Frontal cortex (tissue), 4 donors: ENCODE data around the gene STK10. TPM values are rescaled to one million over a fixed set of nuclear protein-coding genes. Genes with fewer than 3 reads are reported as not detected.

ENCODE experiments used
- DNase-seq, 2 donors: peaks; one replicate each; pipeline ENCODE4 v3.0.0; 2012; ENCODE audit warnings: low spot score in 2 of 2
- FAIRE-seq: peaks from 2 replicates; lab custom pipeline; 2012; peaks lifted over from hg19 to GRCh38; lab: Jason Lieb, UNC
- total RNA-seq: library from RNA; depleted of rRNA; stranded (reverse); fragments of >200 nt; gene quantifications from one replicate; pipeline ENCODE4 v1.2.3, GENCODE V29; 2014
- donor health status: control.
- donor health status: control.
- donor health status: control.

The STK10 gene
- total RNA-seq, 1 donor from 2014 or later: 4.5 TPM

DNA sequence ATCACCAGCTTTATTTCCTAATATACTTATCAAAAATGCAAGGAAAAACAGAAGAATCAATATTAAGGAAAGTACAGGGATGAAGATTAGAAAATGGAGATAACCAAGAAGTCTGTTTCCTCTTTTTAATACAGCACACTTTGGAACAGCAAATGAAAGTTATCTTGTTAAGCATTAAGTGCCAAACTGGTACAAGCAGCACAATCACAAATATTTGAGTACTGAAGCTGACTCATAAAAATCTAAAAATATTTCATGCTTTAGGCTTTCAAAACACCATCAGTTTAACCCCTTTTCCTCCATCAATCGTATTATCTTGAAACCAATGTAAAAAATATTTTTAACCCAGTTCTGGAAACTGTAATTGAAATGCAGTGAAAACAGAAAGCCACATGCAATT is 184.3 kb downstream of the STK10 start:
- no peak for DNase-seq
- no peak for FAIRE-seq

DNA sequence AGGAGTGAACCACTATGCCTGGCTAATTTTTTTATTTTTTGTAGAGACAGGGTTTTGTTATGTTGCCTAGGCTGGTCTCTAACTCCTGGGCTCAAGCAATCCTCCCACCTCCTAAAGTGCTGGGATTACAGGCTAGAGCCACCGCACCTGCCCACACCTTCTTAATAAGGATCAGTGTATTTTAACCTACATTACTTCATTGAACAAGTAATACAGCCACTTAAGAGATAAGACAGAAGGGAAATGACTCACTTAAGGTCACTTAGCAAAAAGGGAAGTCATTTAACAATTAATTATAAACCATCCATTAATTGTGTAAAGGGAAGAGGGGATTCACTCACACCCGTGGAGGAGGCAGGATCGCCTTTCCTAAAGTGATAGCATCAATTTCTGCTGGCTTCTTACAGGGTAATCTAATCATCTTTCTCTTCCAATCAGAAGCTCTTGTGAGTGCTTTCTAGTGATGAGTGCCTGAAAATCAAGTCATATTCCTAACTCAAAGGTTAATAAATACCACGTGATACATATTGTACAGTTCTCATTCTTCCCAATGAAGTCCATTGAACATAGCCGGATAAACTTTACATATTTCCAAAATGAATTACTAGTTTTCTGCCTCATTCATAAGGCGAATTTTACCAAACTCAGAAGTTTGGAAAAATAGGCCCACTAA is 185.0 kb downstream of the STK10 start:
- DNase-seq (no peak), FAIRE-seq (no peak)

DNA sequence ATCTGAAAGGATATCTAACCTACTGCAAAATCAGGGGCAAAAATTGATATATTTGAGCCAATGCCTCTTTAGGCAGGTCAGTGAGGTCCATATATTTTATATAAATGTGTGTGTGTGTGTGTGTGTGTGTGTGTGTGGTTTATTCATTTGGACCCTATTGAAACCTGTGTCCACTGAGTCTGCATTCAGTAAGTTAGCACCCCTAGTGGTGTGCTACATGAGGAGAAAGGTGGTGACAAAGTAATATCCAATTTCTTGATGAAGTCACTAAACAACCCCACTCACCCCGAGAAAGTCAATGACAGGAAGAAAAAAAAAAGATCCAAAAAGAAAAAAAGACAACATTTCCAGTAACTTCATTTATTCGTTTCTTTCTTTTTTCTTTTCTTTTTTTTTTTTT is 185.7 kb downstream of the STK10 start:
- no peak for DNase-seq
- no peak for FAIRE-seq

DNA sequence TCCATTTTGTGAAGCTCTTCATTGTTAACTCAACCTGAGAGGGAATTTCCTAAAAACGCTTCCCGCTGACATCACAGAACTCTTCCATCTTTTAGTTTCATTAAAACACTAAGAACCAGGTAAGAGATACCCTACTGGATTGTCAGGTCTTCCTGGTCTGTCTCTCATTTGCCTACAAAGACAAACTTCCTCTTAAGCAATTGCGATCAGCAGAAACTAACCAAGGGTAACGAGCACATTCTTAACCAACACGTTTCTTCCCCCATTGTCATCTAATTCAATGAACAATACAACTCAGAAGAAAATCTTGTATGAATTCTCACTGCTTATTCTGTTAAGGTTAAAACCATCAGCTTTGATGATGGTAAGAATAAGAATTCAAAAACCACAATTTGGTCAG is 188.1 kb downstream of the STK10 start:
- FAIRE-seq (no peak), DNase-seq (no peak)

DNA sequence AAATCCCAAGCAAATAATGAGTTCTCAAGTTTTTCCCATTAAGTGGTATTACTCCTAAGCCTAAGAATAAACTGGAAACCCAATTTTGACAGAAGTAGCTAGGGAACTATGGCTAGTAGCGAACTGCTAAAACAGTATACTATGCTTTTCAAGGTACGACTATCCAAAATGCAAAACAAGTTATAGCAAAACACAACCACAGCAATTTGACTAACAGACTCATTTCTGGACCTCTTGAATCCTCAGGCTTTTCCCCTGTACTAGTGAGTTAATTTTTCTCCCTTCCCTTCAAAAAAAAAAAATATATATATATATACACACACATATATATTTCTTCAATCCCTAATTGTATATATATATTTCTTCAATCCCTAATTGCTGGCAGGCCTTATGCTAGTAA is 188.9 kb downstream of the STK10 start:
- no peak for FAIRE-seq
- no peak for DNase-seq

DNA sequence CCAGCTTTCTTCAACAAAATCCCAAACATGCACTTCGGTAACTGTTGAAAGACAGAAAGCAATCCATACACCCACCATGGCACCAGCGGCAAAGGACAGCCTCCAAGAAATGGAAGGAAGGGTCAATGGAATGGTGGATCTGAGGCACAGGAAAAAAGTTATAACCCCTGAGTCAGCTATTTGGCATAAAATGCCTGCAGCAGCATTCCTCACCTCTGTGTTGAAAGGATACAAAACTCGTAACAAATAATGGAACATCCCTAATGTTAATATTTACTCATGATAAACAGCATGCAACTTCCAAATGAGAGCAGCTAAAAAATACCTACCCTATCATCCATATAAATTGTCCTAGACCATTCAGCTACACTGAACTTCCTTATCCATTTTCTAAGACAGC is 191.0 kb downstream of the STK10 start:
- FAIRE-seq: no peak
- DNase-seq: no peak

DNA sequence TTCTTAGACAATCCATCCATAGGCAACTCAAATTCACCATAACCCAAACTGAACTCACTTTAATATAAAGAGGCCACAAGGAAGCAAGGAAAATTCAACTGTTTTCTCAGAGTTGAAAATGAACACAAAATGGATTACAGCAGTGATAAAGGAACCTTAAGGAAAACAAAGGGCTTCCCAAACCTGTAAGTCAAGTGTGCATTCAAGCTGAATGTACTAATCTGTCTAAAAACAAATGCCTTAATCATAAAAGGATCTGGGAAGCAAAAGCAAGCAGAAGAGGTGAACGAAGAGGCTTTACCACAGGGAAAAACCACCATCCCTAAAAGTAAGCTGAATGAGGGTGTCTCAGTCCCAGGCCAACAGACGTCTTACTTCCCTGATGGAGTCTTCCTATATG is 195.2 kb downstream of the STK10 start:
- no peak for FAIRE-seq
- no peak for DNase-seq

DNA sequence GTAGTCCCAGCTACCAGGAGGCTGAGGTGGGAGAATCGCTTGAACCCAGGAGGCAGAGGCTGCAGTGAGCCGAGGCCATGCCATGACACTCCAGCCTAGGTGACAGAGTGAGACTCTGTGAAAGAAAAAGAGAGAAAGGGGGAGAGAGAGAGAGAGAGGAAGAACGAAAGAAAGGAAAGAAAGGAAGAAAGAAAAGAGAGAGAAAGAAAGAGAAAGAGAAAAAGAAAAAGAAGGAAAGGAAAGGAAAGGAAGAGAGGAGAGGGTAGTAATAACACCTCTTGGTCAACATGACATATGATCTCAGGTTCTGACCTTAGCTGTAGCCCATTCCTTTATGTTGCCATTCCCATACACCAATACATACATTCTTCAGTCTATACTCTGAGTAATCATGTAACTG is 195.7 kb downstream of the STK10 start:
- FAIRE-seq (no peak), DNase-seq (no peak)

Other genes with a start within 250 kb of the STK10 start
- gene FBXW11, start 181.6 kb downstream of the STK10 start, total RNA-seq: 159 TPM
- gene EFCAB9, start 5.9 kb upstream of the STK10 start, total RNA-seq: not detected
- gene UBTD2, start 95.5 kb upstream of the STK10 start, total RNA-seq: 67.3 TPM